ENCODE results near the gene PJA1.

Gene PJA1

DNA sequence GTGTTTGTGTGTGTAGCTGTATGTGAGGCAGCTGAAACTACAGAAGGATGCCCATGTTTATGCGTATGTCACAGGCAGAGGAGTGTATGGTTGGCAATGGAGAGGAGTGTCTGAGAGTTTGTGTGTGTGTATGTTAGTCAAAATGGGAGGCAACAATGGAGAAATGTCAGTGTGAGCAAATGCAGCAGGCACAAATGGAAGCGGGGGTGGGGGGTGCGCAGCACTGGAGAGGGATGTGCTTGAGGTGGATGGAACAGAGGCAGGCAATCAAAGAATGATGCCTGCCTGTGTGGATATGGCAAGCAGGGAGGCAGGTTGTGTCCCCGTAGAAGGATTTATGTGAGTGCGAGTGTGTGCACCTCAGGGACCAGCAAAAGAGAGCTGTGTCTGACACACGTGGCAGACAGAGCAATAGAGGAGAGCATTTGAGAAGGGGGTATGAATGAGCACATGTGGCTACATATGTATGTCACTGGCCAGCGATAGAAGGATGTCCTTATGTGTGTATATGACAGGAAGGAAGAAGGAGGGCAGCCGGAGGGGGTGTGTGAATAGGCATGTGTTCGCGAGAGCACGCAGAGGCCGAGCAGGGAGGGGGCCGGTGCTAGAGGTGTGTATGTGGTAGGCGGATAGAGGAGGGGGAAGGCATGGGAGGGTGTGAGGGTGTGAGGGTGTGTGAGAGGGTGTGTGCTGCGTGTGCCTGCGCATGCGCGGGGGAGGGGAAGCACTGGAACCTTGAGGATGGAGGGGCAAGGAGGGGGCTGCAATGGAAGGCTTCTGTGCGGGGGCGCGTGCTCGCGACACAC lies 1.1 kb downstream of the PJA1 start:
- peak; percentile 21 for DNase-seq (ENCODE audit: low spot score)

DNA sequence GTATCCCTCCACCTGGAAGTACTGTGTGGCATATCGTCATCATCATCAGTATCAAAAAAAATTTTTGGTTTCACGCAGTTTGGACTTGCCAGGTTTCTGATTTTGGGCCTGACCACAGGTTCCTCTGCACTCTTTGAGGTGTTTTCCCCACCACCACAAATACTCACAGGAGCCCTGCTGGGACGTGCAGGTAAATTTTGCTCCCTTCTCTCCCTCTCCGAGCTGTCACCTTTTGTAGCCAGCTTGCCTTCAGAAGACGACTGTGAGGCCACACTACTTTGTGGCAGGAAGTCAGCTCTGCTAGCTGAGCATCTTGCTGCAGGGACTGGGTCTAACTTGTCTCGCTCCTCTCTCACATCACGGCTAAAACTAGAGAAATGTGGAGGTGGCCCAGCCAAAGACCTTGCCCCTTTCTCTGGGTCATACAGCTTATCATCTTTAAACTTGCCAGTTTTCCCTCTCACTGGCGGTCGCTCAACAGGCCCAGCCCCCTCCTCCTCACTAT lies 2.8 kb downstream of the PJA1 start:
- DNase-seq (ENCODE audit: low spot score) = no peak

DNA sequence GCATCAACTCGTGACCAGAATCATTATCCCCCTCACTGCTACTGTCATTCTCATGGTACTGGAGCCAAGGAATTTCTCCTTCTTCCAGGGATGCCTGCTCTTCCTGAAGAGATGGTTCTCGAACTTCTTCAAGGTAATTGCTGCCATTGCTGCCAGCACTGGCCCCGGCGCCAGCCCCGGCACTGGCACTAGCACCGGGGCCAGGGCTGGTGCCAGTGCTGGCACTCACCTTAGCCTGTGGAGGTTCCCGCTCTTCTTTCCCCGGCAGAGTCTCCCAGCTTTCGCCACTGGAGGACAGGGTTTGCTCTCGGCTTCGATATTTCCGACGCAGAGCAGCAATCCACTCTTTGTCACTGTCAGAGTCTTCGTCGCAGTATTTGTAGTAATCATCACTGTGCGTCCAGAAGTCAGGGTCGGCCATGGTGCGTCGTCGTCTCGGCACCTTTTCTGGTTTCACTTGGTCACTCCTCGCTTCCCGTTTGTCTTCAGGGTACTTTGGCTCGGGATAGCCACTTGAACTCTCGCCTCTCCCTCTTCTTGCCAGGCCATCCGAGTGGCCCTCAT lies 3.4 kb downstream of the PJA1 start:
- DNase-seq (ENCODE audit: low spot score) = no peak

DNA sequence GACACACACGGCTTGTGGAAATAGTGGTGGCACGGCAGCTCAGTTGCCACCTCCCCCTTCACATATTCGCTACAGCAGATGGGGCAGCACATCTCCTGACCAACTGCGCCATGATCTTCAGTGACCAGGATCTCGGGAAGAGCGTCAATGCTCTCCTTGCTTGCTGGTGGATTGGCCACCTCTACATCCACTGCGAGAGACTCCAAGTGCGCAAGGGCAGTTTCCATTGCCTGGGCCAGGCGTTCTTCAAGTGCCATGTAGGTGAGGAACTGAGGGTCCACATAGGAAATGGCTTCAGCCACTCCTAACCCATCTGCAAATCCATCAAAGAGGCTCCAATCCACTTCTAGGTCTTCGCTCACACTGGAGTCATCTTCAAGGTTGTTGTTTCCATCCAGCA lies 3.9 kb downstream of the PJA1 start:
- DNase-seq (ENCODE audit: low spot score) = no peak

DNA sequence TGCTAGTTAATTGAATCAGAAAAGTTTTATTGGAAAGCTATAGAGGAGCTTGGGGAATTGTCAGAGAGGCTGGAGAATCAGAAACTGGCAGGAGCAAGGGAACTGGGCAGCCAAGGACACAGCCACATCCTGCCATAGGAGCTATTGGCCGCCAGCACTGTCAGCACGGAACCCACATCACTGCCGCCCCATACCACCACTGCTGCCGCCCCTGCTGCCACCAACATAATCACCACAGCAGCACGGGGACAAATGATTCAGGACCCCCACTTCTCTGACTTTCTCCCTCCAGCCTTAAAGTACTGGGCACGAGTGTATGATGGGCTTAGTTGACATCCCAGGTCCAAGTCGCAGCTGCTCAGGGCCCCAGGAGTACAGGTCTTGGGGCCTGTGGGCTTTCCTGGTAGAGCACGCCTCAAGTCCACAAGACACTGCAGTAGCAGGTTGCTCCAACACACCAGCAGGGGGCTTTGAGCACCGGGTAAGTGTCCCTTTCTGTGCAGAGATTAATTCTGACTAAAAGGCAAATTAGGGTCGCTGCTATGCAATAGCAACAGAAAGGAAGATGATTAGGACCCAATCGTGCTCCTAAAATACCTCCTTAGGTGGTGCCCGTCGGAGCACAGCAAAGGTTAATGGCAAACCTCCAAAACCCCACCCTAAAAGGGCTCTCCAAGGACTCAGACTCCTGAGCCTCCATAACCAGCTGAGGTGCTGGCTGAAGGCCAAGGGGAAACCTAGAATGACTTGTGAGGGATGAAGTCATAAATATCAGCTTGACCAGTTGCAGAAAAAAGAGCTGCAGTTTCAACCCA lies 6.9 kb downstream of the PJA1 start:
- peak; percentile 58 for DNase-seq (ENCODE audit: low spot score)

DNA sequence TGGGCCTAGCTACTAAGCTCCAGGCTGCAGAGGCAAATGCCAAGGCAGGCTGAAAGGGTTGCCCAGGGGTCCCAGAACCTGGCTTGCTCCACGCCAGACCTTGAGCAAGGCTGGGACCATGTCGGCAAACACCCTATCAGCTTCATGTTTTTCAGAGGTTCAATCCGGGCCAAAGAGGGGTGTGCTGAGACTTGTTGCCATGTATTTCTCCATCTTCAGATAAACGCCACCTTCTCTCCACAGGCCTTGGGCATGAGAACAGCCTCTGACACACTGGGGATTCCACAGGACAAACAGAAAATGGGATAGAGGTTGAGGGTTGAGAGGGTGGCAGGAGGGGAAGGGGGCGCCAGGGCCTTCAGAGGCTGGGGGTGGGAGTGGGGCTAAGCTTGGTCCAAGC lies 8.6 kb downstream of the PJA1 start:
- DNase-seq (ENCODE audit: low spot score) = no peak

DNA sequence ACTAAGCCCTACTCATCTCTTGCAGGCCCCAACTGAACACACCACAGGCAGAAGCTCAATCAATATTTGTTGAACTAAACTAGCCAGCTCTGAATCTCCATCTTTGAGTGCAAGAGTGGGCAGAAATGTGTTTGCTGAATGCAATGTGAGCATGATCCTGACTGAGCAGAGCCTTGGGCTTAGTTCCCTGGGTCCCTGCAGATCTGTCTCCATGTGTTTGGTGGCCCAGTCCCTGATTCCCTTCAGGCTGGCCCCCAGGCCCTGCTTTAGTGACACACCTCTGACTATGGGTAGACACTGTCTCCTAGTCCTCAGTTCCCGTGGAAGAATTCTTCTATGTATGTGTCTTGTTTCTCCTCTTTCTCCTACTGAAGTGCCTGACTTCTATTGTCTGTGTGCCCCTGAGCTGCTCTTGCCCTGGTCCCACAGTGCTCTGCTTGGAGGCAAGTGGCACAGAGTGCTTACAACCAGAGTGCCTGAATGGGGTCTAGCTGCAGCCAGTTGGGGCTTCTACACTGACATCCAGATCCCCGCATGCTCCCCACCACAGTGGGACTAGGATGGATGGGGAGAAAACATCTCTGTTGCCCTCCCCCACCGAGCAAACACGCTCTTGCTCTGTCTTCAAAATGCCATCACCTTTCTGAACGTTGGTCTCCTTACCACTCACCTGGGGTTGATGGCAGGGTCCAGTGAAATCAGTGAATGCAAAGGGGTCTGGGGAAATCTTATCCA lies 9.3 kb downstream of the PJA1 start:
- DNase-seq (ENCODE audit: low spot score) = no peak

DNA sequence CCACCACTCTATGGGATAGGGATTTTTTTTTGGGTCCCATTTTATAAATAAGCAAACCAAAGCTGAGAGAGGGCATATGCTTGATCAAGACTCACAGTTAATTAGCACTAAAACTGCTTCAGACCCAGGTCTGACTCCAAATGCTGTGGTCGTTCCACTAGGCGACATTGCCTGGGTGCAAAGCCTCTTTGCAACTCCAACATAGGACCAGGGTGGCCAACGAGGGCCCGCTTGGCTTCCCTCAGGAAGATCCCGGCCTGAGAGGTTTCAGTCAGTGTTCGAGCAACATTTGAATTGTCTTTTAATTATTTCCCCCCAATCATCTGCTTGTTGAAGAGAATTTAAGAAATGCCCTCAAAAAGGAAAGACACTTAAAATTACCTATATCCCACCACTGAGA lies 11.2 kb downstream of the PJA1 start:
- no peak for DNase-seq (ENCODE audit: low spot score)

DNA sequence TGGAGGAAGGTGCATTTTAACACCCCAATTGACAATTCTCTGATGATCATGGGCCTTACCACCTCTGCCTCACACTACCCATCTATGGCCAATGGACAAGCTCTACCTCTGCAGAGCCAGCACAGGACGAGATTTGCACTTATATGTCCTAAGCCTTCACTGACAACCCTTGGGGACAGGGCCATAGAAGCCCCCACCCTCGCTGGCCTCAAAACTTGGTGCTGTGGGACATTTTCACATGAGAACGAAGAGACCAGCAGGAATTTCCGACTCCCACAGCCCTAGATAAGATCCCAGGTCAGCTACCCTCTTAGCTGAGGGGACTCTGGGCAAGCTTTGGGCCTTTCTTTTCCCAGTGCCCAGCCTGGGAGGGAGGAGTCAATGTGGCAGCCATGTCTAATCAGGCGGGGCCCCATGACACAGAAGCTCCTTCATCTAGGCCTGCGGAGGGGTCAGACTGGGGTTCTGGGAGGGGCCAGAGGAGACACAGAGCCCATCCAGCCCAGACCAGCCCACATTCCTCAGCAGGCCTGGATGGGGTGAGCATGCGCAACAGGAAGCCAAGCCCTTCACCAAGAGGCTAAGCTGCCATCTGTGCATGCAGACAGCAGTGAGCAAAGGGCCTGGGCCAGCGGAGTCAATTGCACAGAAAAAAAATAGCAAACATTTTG lies 12.1 kb downstream of the PJA1 start:
- DNase-seq (ENCODE audit: low spot score) = no peak

DNA sequence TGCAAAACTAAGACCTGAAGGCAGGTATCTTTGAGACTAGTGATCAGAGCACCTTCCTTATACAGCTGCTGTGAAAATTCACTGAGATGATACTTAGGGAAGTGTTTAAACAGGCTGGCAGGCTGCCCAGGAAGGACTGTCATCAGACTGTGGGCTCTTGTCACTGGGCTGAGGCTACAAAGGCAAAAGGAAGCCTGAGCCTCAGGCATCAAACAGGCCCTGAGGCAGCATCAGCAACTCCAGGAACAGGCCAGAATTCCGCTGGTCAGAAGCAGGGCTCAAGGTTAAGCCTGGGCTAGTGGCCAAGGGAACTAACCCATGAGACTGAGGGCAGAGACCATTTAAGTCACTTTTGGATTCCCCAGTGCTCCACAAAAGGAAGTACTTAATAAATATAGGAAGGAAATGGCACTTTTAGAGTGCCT lies 12.8 kb downstream of the PJA1 start:
- no peak for DNase-seq (ENCODE audit: low spot score)

DNA sequence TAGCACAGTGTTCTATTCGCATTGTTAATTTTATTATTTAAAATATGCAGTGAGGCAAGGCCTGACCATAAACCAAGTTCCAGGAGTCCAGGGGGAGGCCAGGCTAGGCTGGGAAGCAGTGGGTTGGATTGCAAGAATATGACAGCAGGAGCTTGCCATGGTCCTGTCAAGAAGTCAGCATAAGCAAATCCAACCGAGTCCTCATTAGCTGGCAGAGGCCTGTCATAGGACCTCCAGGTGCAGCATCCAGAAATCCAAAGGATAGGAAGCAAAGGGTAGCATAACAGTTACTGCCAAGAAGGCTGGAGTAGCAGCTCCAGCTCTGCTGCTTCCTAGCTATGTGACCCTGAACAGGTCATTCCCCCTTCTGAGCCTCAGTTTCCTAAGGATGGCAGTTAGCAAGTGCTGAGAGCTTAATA lies 13.4 kb downstream of the PJA1 start:
- DNase-seq (ENCODE audit: low spot score) = no peak

DNA sequence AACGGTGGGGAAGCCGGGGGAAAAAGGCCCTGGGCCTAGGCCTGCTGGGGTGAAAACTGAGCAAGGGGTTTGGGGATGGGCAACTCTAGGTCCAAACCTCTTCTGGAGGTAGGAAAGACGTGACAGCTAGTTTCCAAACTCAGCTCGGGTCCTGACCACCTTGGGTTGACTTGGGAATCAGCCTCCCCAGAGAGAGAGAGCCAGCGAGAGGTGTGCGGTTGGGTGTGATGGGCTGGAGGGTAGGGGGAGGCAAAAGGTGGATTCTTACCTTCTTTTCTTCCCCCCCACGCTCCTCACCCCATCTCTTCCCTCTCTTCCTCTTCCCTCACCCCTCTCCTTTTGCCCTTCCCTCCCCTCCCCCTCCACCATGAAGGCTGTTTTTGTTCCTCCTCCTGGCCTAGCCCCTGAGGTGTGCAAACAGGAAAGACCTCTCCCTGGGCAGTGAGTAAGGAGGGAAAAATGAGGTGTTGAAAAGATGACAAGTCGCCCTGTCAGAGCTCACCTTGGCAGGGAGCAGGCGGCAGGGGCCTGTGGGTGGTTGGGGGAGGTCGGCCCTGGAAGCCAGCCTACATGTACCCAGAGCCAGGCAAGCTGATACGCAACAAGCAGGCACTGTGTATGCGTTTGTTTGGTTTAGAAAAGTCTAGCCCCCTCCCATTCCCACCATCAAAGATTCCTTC lies 14.8 kb downstream of the PJA1 start:
- no peak for DNase-seq (ENCODE audit: low spot score)

DNA sequence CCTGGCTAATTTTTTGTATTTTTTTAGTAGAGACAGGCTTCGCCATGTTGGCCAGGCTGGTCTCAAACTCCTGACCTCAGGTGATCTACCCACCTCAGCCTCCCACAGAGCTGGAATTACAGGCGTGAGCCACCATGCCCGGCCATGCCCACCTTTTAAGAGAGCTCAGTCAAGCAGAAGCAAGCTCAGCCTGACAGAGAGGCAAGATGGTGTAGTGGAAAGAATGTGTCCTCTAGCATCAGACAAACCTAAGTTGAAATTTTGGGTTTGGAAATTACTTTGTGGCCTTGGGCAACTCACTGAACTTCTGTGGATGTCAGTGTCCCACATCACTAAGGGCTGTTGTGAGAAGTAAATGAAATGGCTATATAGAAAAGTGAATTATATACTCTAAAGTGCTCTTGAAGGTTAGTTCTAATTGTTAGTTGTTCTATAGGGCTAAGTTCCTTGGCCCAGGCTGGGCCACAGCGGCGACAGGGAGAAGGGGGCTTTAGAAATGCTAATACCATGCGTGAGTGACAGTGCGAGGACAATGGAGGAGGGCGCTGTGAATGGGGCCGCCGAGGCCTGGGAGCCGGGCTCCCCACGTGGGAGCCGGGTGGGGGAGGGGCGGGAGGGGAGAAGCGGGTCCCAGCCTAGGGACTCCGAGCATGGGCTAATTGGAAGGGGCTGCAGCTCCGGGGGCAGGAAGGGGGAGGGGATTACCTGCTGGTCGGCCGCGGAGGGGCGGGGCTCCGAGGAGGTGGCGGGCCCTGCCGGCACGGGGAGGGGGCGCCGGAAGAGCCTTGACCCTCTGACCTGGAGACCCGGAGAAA lies 15.6 kb downstream of the PJA1 start:
- DNase-seq (ENCODE audit: low spot score) = no peak

DNA sequence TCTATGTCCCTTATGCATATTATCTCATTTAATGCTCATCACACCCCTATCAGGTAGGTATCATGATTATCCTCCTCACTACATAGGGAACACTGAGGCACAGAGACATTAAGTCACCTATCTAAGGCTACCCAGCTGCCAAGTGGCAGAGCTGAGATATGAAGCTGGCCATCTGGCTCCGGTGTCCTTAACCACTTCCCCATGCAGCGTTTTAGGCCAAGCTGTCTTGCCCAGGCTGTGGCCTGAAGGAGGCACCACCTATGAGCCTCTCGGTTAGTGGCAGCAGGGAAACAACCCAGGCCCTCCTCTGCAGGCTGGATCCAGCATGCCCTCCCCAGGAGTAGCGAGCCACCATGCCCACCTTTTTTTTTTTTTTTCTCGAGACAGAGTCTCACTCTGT lies 16.3 kb downstream of the PJA1 start:
- no peak for DNase-seq (ENCODE audit: low spot score)

DNA sequence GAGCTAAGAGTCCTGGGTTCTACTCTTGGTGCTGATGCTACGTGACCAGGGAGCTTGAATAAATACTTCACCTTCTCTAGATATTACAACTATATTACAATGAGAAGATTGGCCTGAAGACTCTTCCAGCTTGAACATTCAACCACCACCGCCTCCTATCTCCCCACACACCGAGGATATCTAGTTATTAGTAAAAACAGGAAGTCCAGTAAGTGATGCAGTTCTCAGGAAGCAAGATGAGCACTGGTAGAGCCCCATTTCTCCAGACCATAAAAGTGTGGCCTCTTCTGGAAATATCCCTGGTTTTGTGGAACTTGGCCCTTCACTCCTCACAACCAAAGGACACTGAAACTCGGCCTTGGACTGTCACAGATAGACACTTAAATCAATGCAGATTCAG lies 18.5 kb downstream of the PJA1 start:
- DNase-seq (ENCODE audit: low spot score) = no peak

DNA sequence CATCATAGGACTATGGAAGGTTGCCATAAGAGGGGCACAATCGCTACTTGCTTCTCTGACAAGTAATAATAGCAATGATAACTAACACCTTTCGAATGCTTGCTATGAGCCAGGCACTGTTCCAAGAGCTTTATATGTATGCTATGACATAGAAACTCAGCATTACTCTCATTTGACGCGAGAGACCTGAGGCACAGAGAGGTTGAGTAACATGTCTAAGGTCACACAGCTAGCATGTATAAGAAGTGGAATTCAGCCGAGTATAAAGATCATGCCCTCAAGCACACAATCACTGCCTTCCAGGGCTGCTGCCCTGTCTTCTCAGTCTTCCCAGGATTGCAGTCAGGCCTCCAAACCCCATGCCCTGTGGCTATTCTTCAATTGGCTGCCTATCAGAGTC lies 19.5 kb downstream of the PJA1 start:
- DNase-seq (ENCODE audit: low spot score) = no peak

DNA sequence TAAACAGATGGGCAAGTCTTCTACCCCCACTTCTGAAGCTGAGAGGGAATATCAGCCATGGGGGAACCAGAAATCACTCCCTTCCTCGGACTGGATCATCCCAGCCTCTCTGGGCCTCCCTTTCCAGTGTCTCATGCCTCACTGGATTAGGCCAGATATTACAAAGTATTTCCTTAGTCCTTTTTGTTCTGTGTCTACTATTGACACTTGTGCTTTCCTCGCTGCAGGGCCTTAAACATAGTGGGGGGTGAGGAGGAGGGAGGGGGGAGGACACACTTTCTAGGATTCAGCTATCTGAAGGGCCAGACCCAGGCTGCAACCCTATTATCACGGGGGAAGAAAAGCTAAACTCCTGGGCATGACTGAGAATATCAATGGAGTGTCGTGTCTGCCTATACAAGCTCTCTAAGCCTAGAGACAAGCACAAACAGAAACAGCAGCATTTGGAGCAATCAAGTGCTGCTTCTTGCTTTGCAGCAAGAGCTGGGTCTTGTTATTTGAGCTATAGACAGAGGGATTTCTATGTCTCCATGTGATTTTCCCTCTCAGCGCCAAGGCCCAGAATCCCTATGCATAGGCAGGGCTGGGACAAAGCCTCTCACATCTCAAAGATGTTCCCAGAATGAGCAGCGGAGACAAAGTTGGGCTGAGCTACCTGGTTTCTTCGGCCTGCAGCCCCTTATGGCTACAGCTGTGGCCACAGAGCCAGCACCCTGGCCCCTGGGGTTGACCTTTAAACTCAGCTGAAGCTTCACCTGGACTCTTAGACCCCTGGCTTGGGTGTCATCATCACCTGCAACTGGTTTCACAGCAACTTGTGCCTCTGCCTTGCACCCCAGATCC lies 20.2 kb downstream of the PJA1 start:
- no peak for DNase-seq (ENCODE audit: low spot score)

DNA sequence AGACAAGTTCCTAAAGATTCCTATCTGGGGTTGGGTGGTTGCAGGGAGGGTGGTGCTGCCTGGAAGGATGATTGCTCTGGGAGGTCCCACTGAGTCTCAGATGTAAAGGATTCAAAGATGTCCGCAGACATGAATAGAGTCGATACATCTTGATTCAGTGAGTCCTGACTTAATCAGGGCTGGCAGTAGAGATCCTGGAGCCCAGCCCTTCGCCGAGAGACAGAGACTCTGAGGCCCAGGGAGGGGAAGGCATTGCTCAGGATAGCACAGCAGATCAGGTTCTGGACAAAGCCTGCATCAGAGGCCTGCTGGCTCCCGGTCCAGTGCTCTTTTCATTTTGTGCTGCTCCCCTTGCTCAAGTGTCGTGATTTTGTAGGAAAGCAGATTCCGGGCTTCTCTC lies 21.7 kb downstream of the PJA1 start:
- DNase-seq (ENCODE audit: low spot score) = no peak

DNA sequence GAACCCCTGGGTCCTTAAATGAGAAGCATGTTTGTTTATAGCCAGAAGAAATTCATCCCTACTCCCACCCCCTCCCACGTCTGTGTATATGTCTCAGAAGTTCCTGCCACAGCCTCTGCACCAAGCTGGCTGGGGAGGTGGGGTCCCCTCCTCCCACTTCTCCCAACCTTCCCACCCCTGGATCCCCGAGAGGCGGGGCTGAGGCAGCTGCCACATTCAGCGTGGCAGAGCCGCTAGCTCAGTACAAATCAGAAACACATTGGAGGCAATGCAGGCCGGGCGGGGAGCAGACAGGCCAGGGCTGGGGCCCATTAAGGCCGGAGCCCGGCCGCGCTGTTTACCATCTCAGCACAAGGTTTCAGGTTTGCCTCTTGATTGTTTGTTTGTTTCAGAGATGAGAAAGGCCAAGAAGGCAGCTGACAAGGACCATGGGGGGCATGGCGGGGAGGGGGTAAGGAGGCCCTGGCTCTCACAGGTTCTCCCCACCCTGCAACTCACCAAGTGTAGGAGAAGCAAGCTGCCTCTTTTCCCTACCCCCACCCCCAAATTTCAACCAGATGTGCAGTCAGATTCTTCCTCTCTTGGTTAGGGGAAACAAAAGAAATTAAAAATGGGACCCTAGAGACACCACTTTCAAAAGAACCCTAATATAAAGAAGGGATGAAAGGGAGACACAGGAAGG lies 22.3 kb downstream of the PJA1 start:
- no peak for DNase-seq (ENCODE audit: low spot score)
